Measurements from ENCODE around the gene ZNF681.
"Not testable (repeated sequence)": the region's sequence is repeated elsewhere in the genome, so short reads cannot be mapped to it uniquely, and the experiment has no call there.

Gene ZNF681

GRCh38 chr19:23699521-23699860 lies 59.2 kb downstream of the ZNF681 start:
- no peak for DNase-seq (ENCODE audit: extremely low read depth, low read depth)
- H3K4me3 ChIP-seq (replicated peaks; ENCODE audit: low read depth, low read length) = no peak overlapping the region
- TF ChIP-seq CTCF (IDR thresholded peaks at IDR 0.05; ENCODE audit: low read depth, low read length, missing control alignments) = no peak

- H3K4me3 ChIP-seq (replicated peaks; ENCODE audit: low read depth, low read length) = no peak overlapping the region
- DNase-seq (ENCODE audit: extremely low read depth, low read depth) = no peak
Measured at GRCh38 chr19:23698711-23699520, 59.8 kb downstream of the ZNF681 start.

DNA sequence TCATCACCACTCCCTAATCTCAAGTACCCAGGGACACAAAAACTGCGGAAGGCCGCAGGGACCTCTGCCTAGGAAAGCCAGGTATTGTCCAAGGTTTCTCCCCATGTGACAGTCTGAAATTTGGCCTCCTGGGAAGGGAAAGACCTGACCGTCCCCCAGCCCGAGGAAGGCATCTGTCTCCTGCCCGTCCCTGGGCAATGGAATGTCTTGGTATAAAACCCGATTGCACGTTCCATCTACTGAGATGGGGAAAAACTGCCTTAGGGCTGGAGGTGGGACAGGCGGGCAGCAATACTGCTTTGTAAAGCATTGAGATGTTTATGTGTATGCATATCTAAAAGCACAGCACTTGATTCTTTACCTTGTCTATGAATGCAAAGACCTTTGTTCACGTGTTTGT lies 65.8 kb downstream of the ZNF681 start:
- H3K4me3 ChIP-seq (replicated peaks; ENCODE audit: low read depth, low read length); DNase-seq (ENCODE audit: extremely low read depth, low read depth): not testable (repeated sequence)

More at GRCh38 chr19:23698711-23699520, 59.8 kb downstream of the ZNF681 start:
- TF ChIP-seq CTCF (IDR thresholded peaks at IDR 0.05; ENCODE audit: low read depth, low read length, missing control alignments) = no peak

Data from HFF-Myc (cell line).